AG09319 (cell line): ENCODE data around the gene PPP1R15A.
"Not testable (repeated sequence)": the region's sequence is repeated elsewhere in the genome, so short reads cannot be mapped to it uniquely, and the experiment has no call there.

Experiments used
- DNase-seq: peaks from one replicate; pipeline ENCODE4 v3.0.0-alpha.2; 2010; ENCODE audit warnings: low read depth; ENCODE audit errors: extremely low read depth
- TF ChIP-seq, protein P1 (sequence below): IDR thresholded peaks from 2 replicates; pipeline ENCODE4 v1.5.1; 2011; ENCODE audit warnings: low read depth, mild to moderate bottlenecking, inconsistent platforms, low read length, moderate library complexity

The PPP1R15A gene

DNA sequence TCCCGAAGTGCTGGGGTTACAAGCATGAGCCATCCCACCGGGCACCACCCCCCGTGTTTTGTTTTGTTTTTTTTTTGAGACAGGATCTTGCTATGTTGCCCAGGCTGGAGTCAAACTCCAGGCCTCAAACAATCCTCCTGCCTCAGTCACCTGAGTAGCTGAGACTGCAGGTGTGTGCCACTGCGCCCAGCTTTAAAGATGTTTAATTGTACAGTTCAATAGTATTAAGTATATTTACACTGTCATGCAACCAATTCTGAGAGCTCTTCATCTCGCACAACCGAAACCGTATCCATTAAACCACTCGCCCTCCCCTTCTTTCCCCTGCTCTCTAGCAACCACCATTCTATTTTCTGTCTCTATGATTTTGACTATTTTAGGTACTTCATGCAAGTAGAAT, 43.5 kb downstream of the PPP1R15A start:
- no peak for DNase-seq
- TF ChIP-seq, protein P1, sequence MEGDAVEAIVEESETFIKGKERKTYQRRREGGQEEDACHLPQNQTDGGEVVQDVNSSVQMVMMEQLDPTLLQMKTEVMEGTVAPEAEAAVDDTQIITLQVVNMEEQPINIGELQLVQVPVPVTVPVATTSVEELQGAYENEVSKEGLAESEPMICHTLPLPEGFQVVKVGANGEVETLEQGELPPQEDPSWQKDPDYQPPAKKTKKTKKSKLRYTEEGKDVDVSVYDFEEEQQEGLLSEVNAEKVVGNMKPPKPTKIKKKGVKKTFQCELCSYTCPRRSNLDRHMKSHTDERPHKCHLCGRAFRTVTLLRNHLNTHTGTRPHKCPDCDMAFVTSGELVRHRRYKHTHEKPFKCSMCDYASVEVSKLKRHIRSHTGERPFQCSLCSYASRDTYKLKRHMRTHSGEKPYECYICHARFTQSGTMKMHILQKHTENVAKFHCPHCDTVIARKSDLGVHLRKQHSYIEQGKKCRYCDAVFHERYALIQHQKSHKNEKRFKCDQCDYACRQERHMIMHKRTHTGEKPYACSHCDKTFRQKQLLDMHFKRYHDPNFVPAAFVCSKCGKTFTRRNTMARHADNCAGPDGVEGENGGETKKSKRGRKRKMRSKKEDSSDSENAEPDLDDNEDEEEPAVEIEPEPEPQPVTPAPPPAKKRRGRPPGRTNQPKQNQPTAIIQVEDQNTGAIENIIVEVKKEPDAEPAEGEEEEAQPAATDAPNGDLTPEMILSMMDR, result no peak

DNA sequence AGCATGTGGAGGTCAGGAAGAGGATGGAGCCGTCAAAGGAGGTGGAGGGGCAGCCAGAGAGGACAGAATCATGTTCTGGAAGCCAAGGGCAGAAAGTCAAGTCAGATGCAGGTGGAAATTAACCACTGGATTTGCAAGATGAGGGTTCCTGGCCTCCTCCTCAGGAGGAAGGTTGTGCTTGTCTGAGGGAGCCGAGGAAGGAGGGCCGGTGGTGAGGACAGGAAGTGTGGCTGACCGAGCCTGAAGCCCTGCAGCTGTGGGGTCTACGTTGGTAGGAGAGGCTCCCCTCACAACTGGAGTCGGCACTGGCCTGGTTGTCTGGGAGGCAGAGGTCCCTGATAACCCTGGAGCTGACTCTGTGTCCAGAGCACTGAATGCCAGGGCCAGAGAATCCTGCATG, 45.9 kb downstream of the PPP1R15A start:
- no peak for DNase-seq
- TF ChIP-seq, protein P1, result no peak

DNA sequence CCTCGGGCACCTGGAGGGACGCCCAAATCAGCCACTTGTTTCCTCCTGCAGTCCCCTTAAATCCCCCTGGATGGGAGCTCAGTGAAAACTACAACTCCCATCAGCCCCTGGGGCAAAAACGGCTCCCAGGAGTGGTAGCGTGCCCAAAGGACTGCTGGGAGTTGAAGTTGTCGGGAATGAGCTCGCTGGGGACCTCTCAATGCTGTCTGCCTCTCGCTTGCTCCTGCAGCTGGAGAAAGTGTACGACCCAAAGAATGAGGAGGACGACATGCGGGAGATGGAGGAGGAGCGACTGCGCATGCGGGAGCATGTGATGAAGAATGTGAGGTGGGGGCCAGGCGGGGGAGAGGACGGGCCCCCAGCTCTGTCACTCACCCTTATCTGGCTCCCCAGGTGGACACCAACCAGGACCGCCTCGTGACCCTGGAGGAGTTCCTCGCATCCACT, 46.6 kb downstream of the PPP1R15A start:
- TF ChIP-seq, protein P1, result no peak
- DNase-seq, result no peak

DNA sequence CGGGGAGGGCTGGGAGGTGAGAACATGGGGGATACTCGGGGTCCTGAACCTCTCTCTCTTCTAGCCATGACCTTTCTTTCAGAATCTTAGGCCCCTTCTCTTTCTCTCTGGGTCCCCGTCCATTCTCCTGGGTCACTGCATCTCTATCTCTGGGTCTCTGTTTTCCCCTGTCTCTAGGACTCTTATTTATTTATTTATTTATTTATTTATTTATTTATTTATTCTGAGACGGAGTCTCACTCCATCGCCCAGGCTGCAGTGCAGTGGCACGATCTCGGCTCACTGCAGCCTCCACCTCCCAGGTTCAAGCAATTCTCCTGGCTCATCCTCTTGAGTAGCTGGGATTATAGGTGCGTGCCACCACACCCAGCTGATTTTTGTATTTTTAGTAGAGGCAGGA, 47.0 kb downstream of the PPP1R15A start:
- not testable (repeated sequence) for DNase-seq

DNA sequence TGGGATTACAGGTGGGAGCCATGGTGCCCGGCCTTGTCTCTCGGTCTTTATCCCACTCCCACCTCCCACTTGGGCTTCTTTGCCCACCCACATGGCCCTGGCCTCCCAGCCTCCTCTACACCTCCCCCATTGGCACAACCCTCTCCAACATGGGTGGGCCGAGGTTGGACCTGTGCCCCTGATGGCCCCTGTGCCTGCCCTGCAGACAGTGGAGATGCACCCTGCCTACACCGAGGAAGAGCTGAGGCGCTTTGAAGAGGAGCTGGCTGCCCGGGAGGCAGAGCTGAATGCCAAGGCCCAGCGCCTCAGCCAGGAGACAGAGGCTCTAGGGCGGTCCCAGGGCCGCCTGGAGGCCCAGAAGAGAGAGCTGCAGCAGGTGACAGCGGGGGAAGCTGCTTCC, 48.7 kb downstream of the PPP1R15A start:
- TF ChIP-seq, protein P1, result no peak
- DNase-seq, result no peak

DNA sequence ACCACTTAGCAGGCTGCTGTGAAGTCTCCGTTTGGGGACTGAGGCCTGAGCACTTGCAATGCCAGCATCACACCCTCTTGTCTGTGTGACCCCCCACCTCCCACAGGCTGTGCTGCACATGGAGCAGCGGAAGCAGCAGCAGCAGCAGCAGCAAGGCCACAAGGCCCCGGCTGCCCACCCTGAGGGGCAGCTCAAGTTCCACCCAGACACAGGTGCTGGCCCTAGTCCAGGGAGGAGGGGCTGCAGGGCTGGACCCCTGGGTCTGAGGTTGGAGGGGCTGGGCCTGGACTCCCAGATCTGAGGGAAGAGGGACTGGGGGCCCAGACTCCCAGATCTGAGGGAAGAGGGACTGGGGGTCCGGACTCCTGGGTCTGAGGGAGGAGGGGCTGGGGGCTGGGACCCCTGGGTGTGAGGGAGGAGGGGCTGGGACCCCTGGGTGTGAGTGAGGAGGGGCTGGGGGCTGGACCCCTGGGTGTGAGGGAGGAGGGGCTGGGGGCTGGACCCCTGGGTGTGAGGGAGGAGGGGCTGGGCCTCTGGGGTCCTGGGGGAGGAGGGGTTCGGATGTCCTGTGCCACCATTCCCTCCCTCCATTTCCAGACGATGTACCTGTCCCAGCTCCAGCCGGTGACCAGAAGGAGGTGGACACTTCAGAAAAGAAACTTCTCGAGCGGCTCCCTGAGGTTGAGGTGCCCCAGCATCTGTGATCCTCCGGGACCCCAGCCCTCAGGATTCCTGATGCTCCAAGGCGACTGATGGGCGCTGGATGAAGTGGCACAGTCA, 49.7 kb downstream of the PPP1R15A start:
- no peak for DNase-seq
- TF ChIP-seq, protein P1, result no peak

DNA sequence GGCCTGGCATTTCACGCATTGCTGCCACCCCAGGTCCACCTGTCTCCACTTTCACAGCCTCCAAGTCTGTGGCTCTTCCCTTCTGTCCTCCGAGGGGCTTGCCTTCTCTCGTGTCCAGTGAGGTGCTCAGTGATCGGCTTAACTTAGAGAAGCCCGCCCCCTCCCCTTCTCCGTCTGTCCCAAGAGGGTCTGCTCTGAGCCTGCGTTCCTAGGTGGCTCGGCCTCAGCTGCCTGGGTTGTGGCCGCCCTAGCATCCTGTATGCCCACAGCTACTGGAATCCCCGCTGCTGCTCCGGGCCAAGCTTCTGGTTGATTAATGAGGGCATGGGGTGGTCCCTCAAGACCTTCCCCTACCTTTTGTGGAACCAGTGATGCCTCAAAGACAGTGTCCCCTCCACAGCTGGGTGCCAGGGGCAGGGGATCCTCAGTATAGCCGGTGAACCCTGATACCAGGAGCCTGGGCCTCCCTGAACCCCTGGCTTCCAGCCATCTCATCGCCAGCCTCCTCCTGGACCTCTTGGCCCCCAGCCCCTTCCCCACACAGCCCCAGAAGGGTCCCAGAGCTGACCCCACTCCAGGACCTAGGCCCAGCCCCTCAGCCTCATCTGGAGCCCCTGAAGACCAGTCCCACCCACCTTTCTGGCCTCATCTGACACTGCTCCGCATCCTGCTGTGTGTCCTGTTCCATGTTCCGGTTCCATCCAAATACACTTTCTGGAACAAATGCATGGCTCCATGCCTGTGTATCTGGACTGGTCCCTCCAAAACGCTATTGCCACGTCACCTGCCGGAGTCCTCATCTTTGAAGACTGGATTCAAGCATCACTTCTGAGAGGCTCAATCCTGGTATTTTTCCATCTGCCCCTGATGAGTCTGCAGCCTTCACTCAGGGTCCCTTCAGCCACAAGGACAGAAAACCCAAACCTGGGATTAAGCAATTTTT, 50.6 kb downstream of the PPP1R15A start:
- TF ChIP-seq, protein P1, result no peak

More for the DNA sequence above, 50.6 kb downstream of the PPP1R15A start:
- no peak for DNase-seq
